Ecto neural progenitor cell (in vitro differentiated cells): ENCODE data around the gene PDE4C.
A peak's percentile ranks its signal among the peaks of the same experiment; 100 is the strongest.

Experiments used
- DNase-seq: peaks from one replicate; pipeline ENCODE4 v3.0.0-alpha.2; 2018; ENCODE audit warnings: low spot score

Gene PDE4C

DNA sequence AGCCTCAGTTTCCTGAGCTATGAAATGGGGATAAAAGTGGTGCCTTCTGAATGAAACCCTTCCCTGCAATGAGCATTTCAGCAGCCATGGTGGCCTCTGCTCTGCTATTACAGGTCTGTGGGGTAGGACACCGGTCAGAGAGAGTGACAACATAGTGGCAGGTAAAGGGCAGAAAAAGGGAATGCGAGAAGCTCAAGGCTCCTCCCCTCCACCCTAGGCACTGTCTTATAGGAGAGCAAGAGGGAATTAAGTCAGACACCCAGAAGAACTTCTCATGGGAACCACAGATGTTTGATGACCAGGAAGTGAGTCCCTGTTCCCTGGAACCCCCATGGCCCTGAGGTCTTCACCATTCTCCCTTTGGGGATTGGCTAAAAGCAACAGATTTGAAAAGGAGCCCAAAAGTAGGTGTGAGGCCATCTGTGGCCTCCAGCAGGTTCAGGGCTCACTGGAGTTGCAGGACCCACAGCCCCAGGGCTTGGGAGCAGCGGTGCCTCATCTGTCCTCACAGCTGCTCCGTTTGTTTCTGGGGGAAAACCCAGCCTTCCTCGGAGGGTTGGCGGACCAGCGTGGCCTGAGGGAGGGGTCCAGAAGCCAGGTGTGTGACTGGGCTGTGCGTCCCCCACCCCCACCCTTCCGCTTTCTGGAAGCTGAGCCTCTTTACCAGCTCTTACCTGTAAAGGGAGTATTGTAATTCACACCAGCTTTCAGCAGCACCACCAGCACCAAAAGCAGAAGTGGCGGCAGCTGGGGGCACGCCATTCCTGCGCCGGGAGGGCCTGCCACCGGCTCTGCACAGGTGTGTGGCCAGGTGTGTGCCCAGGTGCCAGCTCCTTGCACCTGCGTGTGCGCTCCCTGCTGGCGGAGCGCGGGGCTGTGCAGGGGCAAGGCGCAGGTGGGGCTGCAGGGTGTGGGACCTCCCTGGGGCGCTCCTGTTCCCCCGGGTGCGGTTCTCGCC lies 28.6 kb upstream of the PDE4C start:
- no peak for DNase-seq

GRCh38 chr19:18253716-18254115 lies 27.5 kb upstream of the PDE4C start:
- no peak for DNase-seq

DNA sequence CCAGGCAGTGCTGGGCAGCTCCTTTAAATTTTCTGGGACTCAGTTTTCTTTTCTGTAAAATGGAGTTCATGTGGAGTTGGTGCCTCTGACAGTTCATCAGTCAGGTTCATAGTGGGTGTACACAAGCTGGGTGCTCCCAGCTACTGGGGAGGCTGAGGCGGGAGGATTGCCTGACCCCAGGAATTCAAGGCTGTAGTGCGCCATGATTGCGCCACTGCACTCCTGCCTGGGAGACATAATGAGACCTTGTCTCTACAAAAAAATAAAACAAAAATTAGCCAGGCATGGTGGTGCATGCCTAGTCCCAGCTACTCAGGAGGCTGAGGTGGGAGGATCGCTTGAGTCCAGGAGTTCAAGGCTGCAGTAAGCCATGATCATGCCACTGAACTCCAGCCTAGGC lies 26.9 kb upstream of the PDE4C start:
- no peak for DNase-seq

DNA sequence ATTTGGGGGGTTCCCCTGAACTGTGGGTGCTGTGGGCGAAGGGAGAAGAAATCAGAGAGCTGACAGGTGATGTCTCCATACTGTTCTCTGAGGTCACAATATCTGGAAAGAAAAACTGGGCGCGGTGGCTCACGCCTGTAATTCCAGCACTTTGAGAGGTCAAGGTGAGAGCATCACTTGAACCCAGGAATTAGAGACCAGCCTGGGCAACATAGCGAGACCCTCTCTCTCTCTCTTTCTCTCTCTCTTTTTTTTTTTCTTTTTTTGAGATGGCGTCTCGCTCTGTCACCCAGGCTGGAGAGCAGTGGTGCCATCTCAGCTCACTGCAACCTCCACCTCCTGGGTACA lies 26.1 kb upstream of the PDE4C start:
- no peak for DNase-seq

- peak; percentile 84 for DNase-seq
Observed at GRCh38 chr19:18251587-18252369, 25.5 kb upstream of the PDE4C start.

DNA sequence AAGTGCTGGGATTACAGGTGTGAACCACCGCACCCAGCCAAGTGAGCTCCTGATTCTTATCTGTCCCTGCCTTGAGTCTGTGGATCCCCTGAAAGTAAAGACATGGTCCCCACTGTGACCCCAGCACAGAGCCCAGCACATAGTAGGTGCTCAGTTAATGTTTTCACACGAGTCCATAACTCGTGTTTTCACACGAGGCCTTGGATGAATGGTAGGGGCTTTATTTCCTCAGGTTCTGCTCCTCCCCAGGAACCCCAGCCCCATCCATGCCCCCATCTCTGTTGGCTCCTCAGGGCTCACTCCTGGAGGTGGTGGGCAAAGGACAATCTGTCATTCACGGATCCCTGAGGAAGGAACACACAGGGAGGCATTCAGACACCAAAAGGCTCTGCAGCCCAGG lies 23.6 kb upstream of the PDE4C start:
- no peak for DNase-seq

DNA sequence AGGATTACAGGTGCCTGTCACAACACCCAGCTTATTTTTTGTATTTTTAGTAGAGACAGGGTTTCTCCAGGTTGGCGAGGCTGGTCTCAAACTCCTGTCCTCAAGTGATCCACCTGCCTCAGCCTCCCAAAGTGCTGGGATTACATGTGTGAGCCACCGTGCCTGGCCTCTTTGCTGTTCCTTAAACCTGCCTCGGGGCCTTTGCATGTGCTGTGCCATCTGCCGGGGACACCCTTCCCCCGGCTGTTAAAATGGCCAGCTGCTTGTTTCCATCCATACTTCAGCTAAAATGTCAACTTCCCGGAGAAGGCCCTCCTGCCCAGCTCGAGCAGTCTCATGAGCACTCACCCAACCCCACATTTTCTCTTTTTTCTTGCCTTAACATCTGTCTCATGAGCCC lies 19.1 kb upstream of the PDE4C start:
- DNase-seq: no peak

- DNase-seq: no peak
Observed at GRCh38 chr19:18239303-18239702, 13.1 kb upstream of the PDE4C start.

DNA sequence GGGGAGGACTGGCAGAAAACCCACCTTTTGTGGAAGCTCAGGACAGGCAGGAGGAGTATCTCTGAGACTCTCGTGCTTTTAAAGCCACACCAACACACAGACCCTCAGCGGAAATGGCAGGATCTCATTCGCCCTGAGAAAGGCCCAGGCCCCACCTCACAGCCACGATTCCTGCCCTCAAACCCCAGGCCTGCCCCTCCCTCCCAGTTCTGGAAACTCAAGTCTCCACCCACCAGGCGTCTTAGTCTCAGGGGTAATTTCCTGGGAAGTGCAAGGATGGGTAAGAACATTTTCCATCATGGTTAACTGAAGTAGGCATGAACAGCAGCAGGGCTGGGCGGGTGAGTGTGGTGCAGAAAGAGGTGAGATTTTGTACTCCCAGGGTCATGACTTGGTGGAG lies 8.0 kb upstream of the PDE4C start:
- DNase-seq: no peak

- no peak for DNase-seq
Observed at GRCh38 chr19:18233224-18233825, 7.1 kb upstream of the PDE4C start.

- DNase-seq: peak; percentile 88
Observed at GRCh38 chr19:18232540-18233223, 6.4 kb upstream of the PDE4C start.

DNA sequence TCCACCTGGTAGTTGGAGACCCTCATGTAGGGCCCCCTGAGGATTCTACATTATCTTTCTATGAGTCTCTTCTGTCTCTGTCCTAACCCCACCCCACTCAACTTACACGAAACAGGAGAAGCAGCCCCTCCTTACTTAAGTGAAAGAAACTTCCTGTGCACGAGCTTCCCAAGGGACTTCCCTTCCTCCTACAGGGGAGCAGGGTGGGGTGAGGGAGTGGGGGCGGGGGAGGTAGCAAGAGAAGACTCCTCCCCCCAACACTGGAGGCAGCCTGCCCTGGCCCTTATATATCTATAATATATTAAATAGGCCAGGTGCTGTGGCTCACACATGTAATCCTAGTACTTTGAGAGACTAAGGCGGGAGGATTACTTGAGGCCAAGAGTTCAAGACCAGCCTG lies 5.5 kb upstream of the PDE4C start:
- DNase-seq: no peak

GRCh38 chr19:18230941-18231734 lies 4.9 kb upstream of the PDE4C start:
- DNase-seq: no peak

DNA sequence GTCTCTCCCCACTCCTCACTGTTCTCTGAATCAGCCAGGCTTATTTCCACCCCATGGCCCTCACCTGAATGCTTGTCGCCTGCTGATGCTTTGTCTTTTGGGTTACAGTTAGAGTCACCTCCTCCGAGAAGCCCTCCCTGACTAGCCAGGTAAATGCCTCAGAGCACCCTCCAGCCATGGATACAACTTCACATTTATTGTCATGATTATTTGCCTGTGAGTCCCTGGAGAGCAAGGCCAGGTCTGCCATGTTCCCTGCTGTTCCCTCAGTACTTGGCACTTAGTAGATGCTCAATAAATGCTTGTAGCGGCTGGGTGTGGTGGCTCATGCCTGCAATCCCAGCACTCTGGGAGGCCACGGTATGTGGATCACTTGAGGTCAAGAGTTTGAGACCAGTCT lies 3.7 kb upstream of the PDE4C start:
- DNase-seq: no peak

- no peak for DNase-seq
Observed at GRCh38 chr19:18229474-18229873, 3.2 kb upstream of the PDE4C start.

DNA sequence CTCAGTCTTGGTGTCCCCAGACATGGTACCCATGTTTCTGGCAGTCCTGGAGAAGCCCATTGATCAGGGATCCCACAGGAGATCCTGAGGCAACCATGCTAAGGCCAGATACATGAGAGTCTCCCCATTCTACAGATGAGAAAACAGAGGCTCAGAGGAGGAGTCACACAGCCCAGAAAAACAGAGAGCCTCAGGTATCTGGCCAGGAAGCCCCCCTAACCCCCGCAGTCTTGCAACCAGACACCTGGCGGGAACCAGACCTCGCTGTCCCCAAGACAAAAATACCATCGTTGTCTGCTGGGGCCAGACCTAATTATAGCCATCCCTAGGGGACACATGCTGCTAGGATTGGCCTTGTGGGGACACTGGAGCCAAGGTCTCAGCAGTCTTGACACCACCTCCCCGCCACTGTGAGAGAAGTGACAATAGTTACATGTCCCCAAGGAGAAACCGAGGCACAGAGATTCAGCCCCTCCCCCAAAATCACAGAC lies 1.6 kb upstream of the PDE4C start:
- DNase-seq: no peak

DNA sequence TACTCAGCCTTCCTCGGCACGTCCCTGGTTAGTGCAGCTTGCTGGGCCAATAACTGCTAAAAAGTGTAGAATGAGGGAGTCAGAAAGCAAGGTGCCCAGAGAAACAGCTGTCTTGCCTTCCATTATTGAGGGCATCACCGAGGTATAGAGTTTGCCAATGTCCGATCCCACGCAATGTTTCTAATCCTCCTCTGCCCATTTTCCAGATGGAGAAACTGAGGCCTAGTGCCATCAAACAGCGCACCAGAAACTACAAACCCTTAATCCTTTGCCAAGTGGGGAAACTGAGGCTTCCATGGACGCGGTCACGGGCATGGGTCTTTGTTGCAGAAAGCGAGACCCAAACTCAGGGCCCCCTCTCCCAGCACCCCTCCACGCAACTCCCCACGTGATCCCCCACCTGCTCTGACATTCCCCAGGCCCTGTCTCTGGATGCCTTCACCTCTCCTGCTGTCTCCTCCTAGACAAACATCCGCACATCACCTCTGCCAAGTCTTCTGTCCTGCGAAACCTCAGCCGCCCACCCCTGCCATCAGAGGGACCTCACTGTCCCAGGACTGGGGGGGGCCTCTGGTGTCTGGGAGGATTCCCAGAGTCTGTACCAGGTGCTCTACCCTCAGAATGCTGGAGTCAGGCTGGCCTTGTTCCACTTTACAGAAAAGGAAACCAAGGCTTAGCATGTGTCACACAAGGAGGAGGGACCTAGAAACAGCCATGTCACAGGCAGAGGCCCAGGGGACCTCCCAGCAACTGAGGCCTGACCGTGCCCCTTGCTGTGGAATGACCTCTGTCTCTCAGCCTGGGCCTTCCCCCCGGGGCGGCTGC lies 930 bp upstream of the PDE4C start:
- no peak for DNase-seq

- DNase-seq: peak; percentile 58
Observed at GRCh38 chr19:18225355-18225701, 910 bp downstream of the PDE4C start.

GRCh38 chr19:18224525-18225354 lies 1.5 kb downstream of the PDE4C start:
- peak; percentile 99 for DNase-seq
